GM20000 (cell line): Measurements from ENCODE around the gene HOMER1.

Experiments used
- DNase-seq: peaks from one replicate; pipeline ENCODE4 v3.0.0; 2012; ENCODE audit warnings: low spot score
- CTCF ChIP-seq: IDR thresholded peaks from 2 replicates; pipeline ENCODE4 v1.5.1; 2012; ENCODE audit warnings: mild to moderate bottlenecking, control low read depth; ENCODE audit errors: extremely low read depth, missing control alignments

Gene HOMER1

DNA sequence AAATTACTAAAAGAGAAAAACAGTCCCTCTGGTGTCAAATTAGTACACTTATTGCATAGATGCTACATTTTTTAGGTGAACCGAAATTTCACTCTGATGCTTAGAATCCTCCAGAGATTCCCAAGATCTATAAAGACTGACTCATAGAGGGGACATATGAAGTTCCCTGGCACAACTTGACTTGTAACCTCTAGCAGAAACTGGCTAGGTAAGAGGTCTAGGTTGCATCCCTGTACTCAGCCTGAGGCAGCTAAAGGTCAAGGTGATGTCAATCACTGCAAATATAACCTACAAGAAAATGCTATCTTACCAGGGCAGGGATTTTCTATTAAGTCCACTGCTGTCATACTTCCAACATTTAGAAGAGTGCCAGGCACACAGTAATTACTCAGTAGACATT, 24.2 kb downstream of the HOMER1 start:
- DNase-seq, result no peak
- TF ChIP-seq CTCF, result no peak

GRCh38 chr5:79488775-79489174, 25.2 kb downstream of the HOMER1 start:
- TF ChIP-seq CTCF, result no peak

DNA sequence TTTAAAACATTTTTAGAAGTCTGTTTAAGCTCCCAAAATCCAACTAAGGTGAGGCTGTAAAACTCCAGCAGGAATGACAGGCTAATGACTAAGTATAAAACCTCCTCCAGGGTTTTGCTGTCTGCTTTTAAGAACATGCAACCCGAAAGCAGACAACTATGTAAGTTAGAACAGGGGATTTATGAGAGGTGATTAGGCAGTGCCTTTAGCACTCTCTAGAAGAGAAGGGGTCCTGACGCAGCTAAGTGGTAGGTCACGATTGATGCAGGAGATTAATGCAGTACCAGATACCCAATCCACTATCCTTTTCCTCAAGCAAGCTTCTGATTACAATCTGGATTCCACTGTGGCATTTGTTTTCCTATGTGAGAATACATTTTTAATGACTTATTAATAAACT, 25.9 kb downstream of the HOMER1 start:
- no peak for DNase-seq
- TF ChIP-seq CTCF, result no peak

More at GRCh38 chr5:79488775-79489174, 25.2 kb downstream of the HOMER1 start:
- no peak for DNase-seq

GRCh38 chr5:79487251-79487650, 26.7 kb downstream of the HOMER1 start:
- DNase-seq, result no peak
- no peak for TF ChIP-seq CTCF

DNA sequence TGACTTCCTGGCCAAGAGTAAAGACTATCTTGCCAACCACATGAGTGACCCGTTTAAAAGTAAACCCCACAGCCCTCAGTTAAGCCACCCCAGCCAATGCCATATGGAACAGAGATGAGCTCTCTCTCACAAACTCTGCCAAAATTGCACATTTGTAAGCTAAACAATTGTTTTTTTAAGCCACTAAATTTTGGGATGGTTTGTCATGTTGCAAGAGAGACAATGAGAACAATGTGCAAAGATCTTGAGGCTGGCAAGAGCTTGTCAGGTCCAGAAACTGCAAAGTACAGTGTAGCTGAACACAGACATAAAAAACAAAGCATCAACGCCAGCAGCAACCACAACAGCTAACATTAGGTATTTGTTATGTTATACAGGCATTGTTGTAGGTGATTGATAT, 27.8 kb downstream of the HOMER1 start:
- TF ChIP-seq CTCF, result no peak
- DNase-seq, result no peak

- DNase-seq, result no peak
- no peak for TF ChIP-seq CTCF
These were observed 29.2 kb downstream of the HOMER1 start for GRCh38 chr5:79484731-79485130.

DNA sequence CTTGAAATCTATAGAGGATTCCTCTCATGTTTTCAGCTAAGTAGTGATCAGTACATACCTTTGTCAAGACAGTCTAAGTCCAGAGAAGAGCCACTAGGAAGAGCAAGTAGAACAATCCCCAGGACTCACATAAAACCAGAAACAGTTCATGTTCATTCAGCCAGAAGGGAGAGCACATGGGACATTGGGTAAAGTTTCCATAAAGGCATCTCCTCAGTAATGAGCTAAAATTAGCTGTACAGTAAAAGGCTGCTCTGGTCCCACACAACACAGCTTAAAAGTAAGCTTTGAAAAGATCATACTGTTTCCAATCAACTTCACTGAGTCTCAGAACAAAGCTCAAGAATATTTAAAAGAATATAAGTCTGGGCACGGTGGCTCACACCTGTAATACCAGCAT, 32.4 kb downstream of the HOMER1 start:
- TF ChIP-seq CTCF, result no peak
- no peak for DNase-seq

- TF ChIP-seq CTCF, result no peak
- DNase-seq, result no peak
These were observed 32.9 kb downstream of the HOMER1 start for GRCh38 chr5:79480991-79481390.
